Fibroblast of skin of abdomen (primary cell): Measurements from ENCODE around the gene CHSY1.
A peak's percentile ranks its signal among the peaks of the same experiment; 100 is the strongest.

Experiments
- DNase-seq: peaks from one replicate; pipeline ENCODE4 v3.0.0-alpha.2; 2013

The CHSY1 gene

GRCh38 chr15:101269479-101270223 is 17.8 kb upstream of the CHSY1 start:
- DNase-seq = no peak

- peak; percentile 63 for DNase-seq
Observed at GRCh38 chr15:101267320-101268104, 15.7 kb upstream of the CHSY1 start.

- no peak for DNase-seq
Observed at GRCh38 chr15:101266787-101267186, 14.9 kb upstream of the CHSY1 start.

- DNase-seq = peak; percentile 85
Observed at GRCh38 chr15:101266034-101266433, 14.2 kb upstream of the CHSY1 start.

- DNase-seq = no peak
Observed at GRCh38 chr15:101264911-101265641, 13.2 kb upstream of the CHSY1 start.

GRCh38 chr15:101264011-101264410 is 12.2 kb upstream of the CHSY1 start:
- DNase-seq = no peak

- DNase-seq = no peak
Observed at GRCh38 chr15:101262551-101262950, 10.7 kb upstream of the CHSY1 start.

- DNase-seq = peak; percentile 68
Observed at GRCh38 chr15:101258238-101259144, 6.6 kb upstream of the CHSY1 start.

GRCh38 chr15:101256757-101257156 is 4.9 kb upstream of the CHSY1 start:
- DNase-seq = no peak

- peak; percentile 53 for DNase-seq
Observed at GRCh38 chr15:101255615-101256241, 3.9 kb upstream of the CHSY1 start.

GRCh38 chr15:101255051-101255395 is 3.2 kb upstream of the CHSY1 start:
- no peak for DNase-seq

GRCh38 chr15:101254157-101255050 is 2.6 kb upstream of the CHSY1 start:
- DNase-seq = no peak

GRCh38 chr15:101252836-101253235 is 988 bp upstream of the CHSY1 start:
- no peak for DNase-seq

- DNase-seq = no peak
Observed at GRCh38 chr15:101250873-101251829, 697 bp downstream of the CHSY1 start.

- peak; percentile 87 for DNase-seq
Observed at GRCh38 chr15:101250341-101250831, 1.5 kb downstream of the CHSY1 start.

GRCh38 chr15:101248274-101248673 is 3.6 kb downstream of the CHSY1 start:
- no peak for DNase-seq

GRCh38 chr15:101246824-101247745 is 4.8 kb downstream of the CHSY1 start:
- DNase-seq = no peak

GRCh38 chr15:101246391-101246790 is 5.5 kb downstream of the CHSY1 start:
- DNase-seq = no peak
